H9 (cell line): ENCODE data around the gene MARS1. TPM values are rescaled to one million over a fixed set of nuclear protein-coding genes. Genes with fewer than 3 reads are reported as not detected.

ENCODE experiments used
- DNase-seq: peaks from one replicate; pipeline ENCODE4 v3.0.0-alpha.2; 2017
- H2AFZ ChIP-seq: one replicate; pipeline ENCODE4 v1.6.1; 2013; ENCODE audit warnings: mild to moderate bottlenecking, low read length, control low read depth, moderate library complexity
- H2AK5ac ChIP-seq: 2 replicates; pipeline ENCODE4 v1.6.1; 2013; ENCODE audit warnings: low read length, control low read depth, mixed read lengths; ENCODE audit not compliant: insufficient read length
- H2BK120ac ChIP-seq: one replicate; pipeline ENCODE4 v1.6.1; 2013; ENCODE audit warnings: low read depth, mild to moderate bottlenecking, low read length, control low read depth, inconsistent platforms; ENCODE audit not compliant: poor library complexity, severe bottlenecking
- H2BK12ac ChIP-seq: 2 replicates; pipeline ENCODE4 v1.6.1; 2013; ENCODE audit warnings: low read length, control low read depth, mixed read lengths, low read depth; ENCODE audit not compliant: insufficient read length
- H2BK15ac ChIP-seq: 2 replicates; pipeline ENCODE4 v1.6.1; 2013; ENCODE audit warnings: low read depth, low read length, control low read depth
- H2BK20ac ChIP-seq: one replicate; pipeline ENCODE4 v1.6.1; 2013; ENCODE audit warnings: low read depth, mild to moderate bottlenecking, low read length, control low read depth, inconsistent platforms; ENCODE audit not compliant: poor library complexity, severe bottlenecking
- H2BK5ac ChIP-seq: 2 replicates; pipeline ENCODE4 v1.6.1; 2013; ENCODE audit warnings: low read length, control low read depth, mixed read lengths; ENCODE audit not compliant: insufficient read length
- H3K14ac ChIP-seq: 2 replicates; pipeline ENCODE4 v1.6.1; 2013; ENCODE audit warnings: low read length, control low read depth; ENCODE audit not compliant: insufficient read depth
- H3K18ac ChIP-seq: 2 replicates; pipeline ENCODE4 v1.6.1; 2013; ENCODE audit warnings: low read depth, mild to moderate bottlenecking, mixed read lengths, low read length, control low read depth; ENCODE audit not compliant: insufficient read length
- H3K23ac ChIP-seq: 2 replicates; pipeline ENCODE4 v1.6.1; 2013; ENCODE audit warnings: low read length, control low read depth, mixed read lengths, low read depth; ENCODE audit not compliant: insufficient read length
- H3K23me2 ChIP-seq: 2 replicates; pipeline ENCODE4 v1.6.1; 2013; ENCODE audit warnings: low read depth, mild to moderate bottlenecking, mixed read lengths, low read length, control low read depth; ENCODE audit not compliant: insufficient read length, poor library complexity, severe bottlenecking
- H3K27ac ChIP-seq: 2 replicates; pipeline ENCODE4 v1.5.1; 2013; ENCODE audit warnings: low read length, control low read depth, mixed read lengths, low read depth; ENCODE audit not compliant: insufficient read length
- H3K27me3 ChIP-seq: 2 replicates; pipeline ENCODE4 v1.6.1; 2013; ENCODE audit warnings: low read length, control low read depth, inconsistent platforms; ENCODE audit not compliant: insufficient read depth
- H3K4ac ChIP-seq: 2 replicates; pipeline ENCODE4 v1.6.1; 2013; ENCODE audit warnings: low read depth, mild to moderate bottlenecking, control low read depth, inconsistent platforms, low read length, moderate library complexity
- H3K4me1 ChIP-seq: 2 replicates; pipeline ENCODE4 v1.6.1; 2013; ENCODE audit warnings: low read length, control low read depth, inconsistent platforms; ENCODE audit not compliant: insufficient read depth
- H3K4me2 ChIP-seq: 2 replicates; pipeline ENCODE4 v1.6.1; 2013; ENCODE audit warnings: low read length, control low read depth, mixed read lengths; ENCODE audit not compliant: insufficient read length, insufficient read depth
- H3K56ac ChIP-seq: 2 replicates; pipeline ENCODE4 v1.6.1; 2013; ENCODE audit warnings: low read depth, mild to moderate bottlenecking, mixed read lengths, low read length, control low read depth; ENCODE audit not compliant: insufficient read length
- H3K79me1 ChIP-seq: 2 replicates; pipeline ENCODE4 v1.6.1; 2013; ENCODE audit warnings: low read depth, mild to moderate bottlenecking, moderate library complexity, low read length, control low read depth, inconsistent platforms; ENCODE audit not compliant: insufficient read depth, poor library complexity, severe bottlenecking
- H3K79me2 ChIP-seq: 2 replicates; pipeline ENCODE4 v1.6.1; 2013; ENCODE audit warnings: low read length, control low read depth, inconsistent platforms; ENCODE audit not compliant: insufficient read depth
- H3K9ac ChIP-seq: 2 replicates; pipeline ENCODE4 v1.6.1; 2013; ENCODE audit warnings: low read length, control low read depth, mixed read lengths; ENCODE audit not compliant: insufficient read length; ENCODE audit errors: extremely low read depth
- H3K9me3 ChIP-seq: one replicate; pipeline ENCODE4 v1.6.1; 2013; ENCODE audit warnings: low read depth, low read length, inconsistent platforms; ENCODE audit not compliant: control insufficient read depth
- H3T11ph ChIP-seq: one replicate; pipeline ENCODE4 v1.6.1; 2013; ENCODE audit warnings: mild to moderate bottlenecking, low read length, control low read depth, inconsistent platforms
- H4K20me1 ChIP-seq: one replicate; pipeline ENCODE4 v1.6.1; 2013; ENCODE audit not compliant: control insufficient read depth, insufficient read length, insufficient read depth
- H4K5ac ChIP-seq: 2 replicates; pipeline ENCODE4 v1.6.1; 2013; ENCODE audit warnings: low read depth, mild to moderate bottlenecking, mixed read lengths, low read length, control low read depth; ENCODE audit not compliant: insufficient read length
- H4K8ac ChIP-seq: replicated peaks from 2 replicates; pipeline ENCODE4 v1.6.1; 2013; ENCODE audit warnings: low read length, control low read depth, mixed read lengths, low read depth; ENCODE audit not compliant: insufficient read length
- H4K91ac ChIP-seq: 2 replicates; pipeline ENCODE4 v1.6.1; 2013; ENCODE audit warnings: low read depth, mild to moderate bottlenecking, moderate library complexity, mixed read lengths, low read length, control low read depth; ENCODE audit not compliant: insufficient read length
- H3K27ac Mint-ChIP-seq, 3 experiments: 2 replicates in 2 of 3; 3 replicates in 1 of 3; pipeline ENCODE4 v1.8.0; 2020 to 2021; ENCODE audit warnings: mixed read lengths in 3 of 3, mild to moderate bottlenecking in 1 of 3, moderate library complexity in 1 of 3
- H3K27me3 Mint-ChIP-seq: 2 replicates; pipeline ENCODE4 v1.8.0; 2021; ENCODE audit warnings: low read depth, mild to moderate bottlenecking, moderate library complexity, mixed read lengths
- H3K36me3 Mint-ChIP-seq, 3 experiments: 2 replicates in 2 of 3; 3 replicates in 1 of 3; pipeline ENCODE4 v1.8.0; 2020 to 2021; ENCODE audit warnings: low read depth in 3 of 3, mixed read lengths in 3 of 3; ENCODE audit not compliant: insufficient read depth in 1 of 3
- H3K4me1 Mint-ChIP-seq, 2 experiments: 2 replicates each; pipeline ENCODE4 v1.8.0; 2020; ENCODE audit warnings: mixed read lengths in 2 of 2
- H3K4me3 Mint-ChIP-seq, 2 experiments: 2 replicates in 1 of 2; 3 replicates in 1 of 2; pipeline ENCODE4 v1.8.0; 2020 to 2021; ENCODE audit warnings: mild to moderate bottlenecking in 2 of 2, mixed read lengths in 2 of 2, moderate library complexity in 1 of 2
- H3K9me3 Mint-ChIP-seq, 2 experiments: 2 replicates in 1 of 2; 3 replicates in 1 of 2; pipeline ENCODE4 v1.8.0; 2020; ENCODE audit warnings: mild to moderate bottlenecking in 2 of 2, mixed read lengths in 2 of 2, moderate library complexity in 1 of 2
- CTCF ChIP-seq: fragments of 200-600 bp; sonication (generic); conservative IDR thresholded peaks from 3 replicates; pipeline ENCODE4 v1.8.0; 2021; ENCODE audit warnings: antibody characterized with exemption, mild to moderate bottlenecking
- WGBS: extraction: QIAGEN DNeasy Blood & Tissue Kit; methylation state at CpG from one replicate; pipeline ENCODE4 v1.1.7; 2013; ENCODE audit warnings: missing lambda C conversion rate, low lambda C conversion rate, mixed read lengths; ENCODE audit not compliant: insufficient read length; ENCODE audit errors: extremely low coverage; 5-methylcytosine and 5-hydroxymethylcytosine counted together
- total RNA-seq: library from RNA; stranded (reverse); gene quantifications from 2 replicates; pipeline ENCODE4 v1.2.1, GENCODE V29; 2021

Gene MARS1
- total RNA-seq, 1 experiment from 2014 or later: 368 TPM

GRCh38 chr12:57498571-57498970 lies 10.7 kb downstream of the MARS1 start:
- H3K14ac ChIP-seq: no peak overlapping the region
- no peak overlapping the region; a peak in 1 of 7 replicates for H3K27ac Mint-ChIP-seq

More at GRCh38 chr12:57498571-57498970, 10.7 kb downstream of the MARS1 start:
- H2BK5ac ChIP-seq: no peak overlapping the region
- no peak overlapping the region for H3T11ph ChIP-seq
- H2BK20ac ChIP-seq: no peak overlapping the region
- H2BK120ac ChIP-seq: no peak overlapping the region
- H2AK5ac ChIP-seq: no peak overlapping the region
- H4K91ac ChIP-seq: no peak overlapping the region
- no peak overlapping the region for H2BK12ac ChIP-seq
- no peak overlapping the region for H3K4me2 ChIP-seq
- Mint-ChIP-seq H3K4me3 (no peak overlapping the region), H3K4me1 (peaks cover 0 to 2% of the 10 kb centered on the region in 2 experiments; a peak in 2 of 4 replicates), H3K27me3 (no peaks in the 10 kb centered on the region), H3K9me3 (peaks cover 0 to 3% of the 10 kb centered on the region in 2 experiments; a peak in 1 of 5 replicates), H3K36me3 (peaks cover 76 to 91% (median 81%) of the 10 kb centered on the region in 3 experiments)
- no CpG with 5 or more reads among the region's 4 CpGs for WGBS
- TF ChIP-seq CTCF: no peak
- H4K8ac ChIP-seq: no peak overlapping the region
- H2AFZ ChIP-seq: no peak overlapping the region
- H3K23ac ChIP-seq: no peak overlapping the region
- H3K9ac ChIP-seq: no peak overlapping the region
- H3K27ac ChIP-seq: no peak overlapping the region
- no peaks in the 10 kb centered on the region for H3K4me1 ChIP-seq
- no peak overlapping the region for H3K18ac ChIP-seq
- H2BK15ac ChIP-seq: no peak overlapping the region
- H3K23me2 ChIP-seq: no peaks in the 10 kb centered on the region
- no peaks in the 10 kb centered on the region for H4K20me1 ChIP-seq
- no peaks in the 10 kb centered on the region for H3K79me2 ChIP-seq
- no peak overlapping the region for H3K56ac ChIP-seq
- no peaks in the 10 kb centered on the region for H3K9me3 ChIP-seq
- H3K27me3 ChIP-seq: no peaks in the 10 kb centered on the region
- H3K79me1 ChIP-seq: no peaks in the 10 kb centered on the region
- DNase-seq: no peak
- H3K4ac ChIP-seq: no peak overlapping the region
- H4K5ac ChIP-seq: no peak overlapping the region
